ENCODE measurements around the gene CASP14.
"Not testable (repeated sequence)": the region's sequence is repeated elsewhere in the genome, so short reads cannot be mapped to it uniquely, and the experiment has no call there.

Gene CASP14

GRCh38 chr19:15072930-15073647, 23.8 kb downstream of the CASP14 start:
- Histone ChIP-seq H3K4me1 (ENCODE audit: control insufficient read depth, insufficient read depth, low read length) (no peaks in the 10 kb centered on the region), H3K36me3 (ENCODE audit: control insufficient read depth, insufficient read depth, low read length, severe bottlenecking) (no peaks in the 10 kb centered on the region), H3K9ac (ENCODE audit: low read length) (no peak overlapping the region), H3K9me3 (ENCODE audit: control insufficient read depth, low read length) (no peaks in the 10 kb centered on the region), H3K4me3 (ENCODE audit: low read length) (no peak overlapping the region), H3K27me3 (replicated peaks; ENCODE audit: control insufficient read depth, insufficient read depth, low read length) (peaks cover 3% of the 10 kb centered on the region)
- DNase-seq (ENCODE audit: low read depth) = no peak

GRCh38 chr19:15074371-15074770, 25.1 kb downstream of the CASP14 start:
- DNase-seq (ENCODE audit: low read depth) = no peak
- Histone ChIP-seq H3K9ac (ENCODE audit: low read length) (no peak overlapping the region), H3K4me1 (ENCODE audit: control insufficient read depth, insufficient read depth, low read length) (no peaks in the 10 kb centered on the region), H3K4me3 (ENCODE audit: low read length) (no peak overlapping the region), H3K27me3 (replicated peaks; ENCODE audit: control insufficient read depth, insufficient read depth, low read length) (no peaks in the 10 kb centered on the region), H3K36me3 (ENCODE audit: control insufficient read depth, insufficient read depth, low read length, severe bottlenecking) (no peaks in the 10 kb centered on the region), H3K9me3 (ENCODE audit: control insufficient read depth, low read length) (no peaks in the 10 kb centered on the region)

GRCh38 chr19:15075806-15076205, 26.5 kb downstream of the CASP14 start:
- Histone ChIP-seq H3K4me1 (ENCODE audit: control insufficient read depth, insufficient read depth, low read length) (no peaks in the 10 kb centered on the region), H3K36me3 (ENCODE audit: control insufficient read depth, insufficient read depth, low read length, severe bottlenecking) (no peaks in the 10 kb centered on the region), H3K9ac (ENCODE audit: low read length) (no peak overlapping the region), H3K4me3 (ENCODE audit: low read length) (no peak overlapping the region), H3K27me3 (replicated peaks; ENCODE audit: control insufficient read depth, insufficient read depth, low read length) (no peaks in the 10 kb centered on the region), H3K9me3 (ENCODE audit: control insufficient read depth, low read length) (no peaks in the 10 kb centered on the region)
- DNase-seq (ENCODE audit: low read depth) = no peak

GRCh38 chr19:15080002-15080401, 30.7 kb downstream of the CASP14 start:
- H3K27me3 ChIP-seq (replicated peaks; ENCODE audit: control insufficient read depth, insufficient read depth, low read length) = peaks cover 18% of the 10 kb centered on the region
- not testable (repeated sequence) for H3K9ac ChIP-seq (ENCODE audit: low read length); H3K4me1 ChIP-seq (ENCODE audit: control insufficient read depth, insufficient read depth, low read length); H3K36me3 ChIP-seq (ENCODE audit: control insufficient read depth, insufficient read depth, low read length, severe bottlenecking); H3K4me3 ChIP-seq (ENCODE audit: low read length); H3K9me3 ChIP-seq (ENCODE audit: control insufficient read depth, low read length)
- DNase-seq (ENCODE audit: low read depth) = peak; percentile 3

- Histone ChIP-seq H3K9me3 (ENCODE audit: control insufficient read depth, low read length) (no peaks in the 10 kb centered on the region), H3K36me3 (ENCODE audit: control insufficient read depth, insufficient read depth, low read length, severe bottlenecking) (no peaks in the 10 kb centered on the region), H3K27me3 (replicated peaks; ENCODE audit: control insufficient read depth, insufficient read depth, low read length) (peaks cover 24% of the 10 kb centered on the region), H3K4me3 (ENCODE audit: low read length) (no peak within 1 kb of the TSS), H3K9ac (ENCODE audit: low read length) (no peak within 1 kb of the TSS), H3K4me1 (ENCODE audit: control insufficient read depth, insufficient read depth, low read length) (no peaks in the 10 kb centered on the region)
- DNase-seq (ENCODE audit: low read depth) = no peak
Measured at GRCh38 chr19:15081911-15082310, 32.6 kb downstream of the CASP14 start, which contains the start of gene OR1I1. TSS of gene OR1I1 (plus strand) at chr19:15082211. CDS start at chr19:15087066, 4,855 bp downstream.

- no peaks in the 10 kb centered on the region for H3K36me3 ChIP-seq (ENCODE audit: control insufficient read depth, insufficient read depth, low read length, severe bottlenecking)
- H3K9me3 ChIP-seq (ENCODE audit: control insufficient read depth, low read length) = no peaks in the 10 kb centered on the region
- no peak overlapping the region for H3K9ac ChIP-seq (ENCODE audit: low read length)
- DNase-seq (ENCODE audit: low read depth) = no peak
- peaks cover 36% of the 10 kb centered on the region for H3K27me3 ChIP-seq (replicated peaks; ENCODE audit: control insufficient read depth, insufficient read depth, low read length)
- H3K4me1 ChIP-seq (ENCODE audit: control insufficient read depth, insufficient read depth, low read length) = peaks cover 2% of the 10 kb centered on the region
- no peak overlapping the region for H3K4me3 ChIP-seq (ENCODE audit: low read length)
Measured at GRCh38 chr19:15087182-15087581, 37.9 kb downstream of the CASP14 start.

- Histone ChIP-seq H3K9me3 (ENCODE audit: control insufficient read depth, low read length) (no peaks in the 10 kb centered on the region), H3K9ac (ENCODE audit: low read length) (no peak overlapping the region), H3K36me3 (ENCODE audit: control insufficient read depth, insufficient read depth, low read length, severe bottlenecking) (no peaks in the 10 kb centered on the region), H3K4me1 (ENCODE audit: control insufficient read depth, insufficient read depth, low read length) (peaks cover 8% of the 10 kb centered on the region), H3K4me3 (ENCODE audit: low read length) (no peak overlapping the region), H3K27me3 (replicated peaks; ENCODE audit: control insufficient read depth, insufficient read depth, low read length) (peaks cover 21% of the 10 kb centered on the region)
- DNase-seq (ENCODE audit: low read depth) = peak; percentile 88
Measured at GRCh38 chr19:15091918-15092753, 42.9 kb downstream of the CASP14 start.

- Histone ChIP-seq H3K9ac (ENCODE audit: low read length) (no peak overlapping the region), H3K9me3 (ENCODE audit: control insufficient read depth, low read length) (no peaks in the 10 kb centered on the region), H3K4me1 (ENCODE audit: control insufficient read depth, insufficient read depth, low read length) (peaks cover 8% of the 10 kb centered on the region), H3K36me3 (ENCODE audit: control insufficient read depth, insufficient read depth, low read length, severe bottlenecking) (no peaks in the 10 kb centered on the region), H3K4me3 (ENCODE audit: low read length) (no peak overlapping the region), H3K27me3 (replicated peaks; ENCODE audit: control insufficient read depth, insufficient read depth, low read length) (peaks cover 12% of the 10 kb centered on the region)
- DNase-seq (ENCODE audit: low read depth) = no peak
Measured at GRCh38 chr19:15093001-15093400, 43.7 kb downstream of the CASP14 start.

GRCh38 chr19:15096223-15096622, 46.9 kb downstream of the CASP14 start:
- peaks cover 11% of the 10 kb centered on the region for H3K27me3 ChIP-seq (replicated peaks; ENCODE audit: control insufficient read depth, insufficient read depth, low read length)
- no peak overlapping the region for H3K9ac ChIP-seq (ENCODE audit: low read length)
- DNase-seq (ENCODE audit: low read depth) = no peak
- H3K36me3 ChIP-seq (ENCODE audit: control insufficient read depth, insufficient read depth, low read length, severe bottlenecking) = no peaks in the 10 kb centered on the region
- no peaks in the 10 kb centered on the region for H3K9me3 ChIP-seq (ENCODE audit: control insufficient read depth, low read length)
- H3K4me1 ChIP-seq (ENCODE audit: control insufficient read depth, insufficient read depth, low read length) = peaks cover 8% of the 10 kb centered on the region
- H3K4me3 ChIP-seq (ENCODE audit: low read length) = no peak overlapping the region

GRCh38 chr19:15097980-15098379, 48.7 kb downstream of the CASP14 start:
- not testable (repeated sequence) for DNase-seq (ENCODE audit: low read depth); H3K36me3 ChIP-seq (ENCODE audit: control insufficient read depth, insufficient read depth, low read length, severe bottlenecking); H3K4me1 ChIP-seq (ENCODE audit: control insufficient read depth, insufficient read depth, low read length); H3K4me3 ChIP-seq (ENCODE audit: low read length); H3K9me3 ChIP-seq (ENCODE audit: control insufficient read depth, low read length); H3K9ac ChIP-seq (ENCODE audit: low read length)
- peaks cover 11% of the 10 kb centered on the region for H3K27me3 ChIP-seq (replicated peaks; ENCODE audit: control insufficient read depth, insufficient read depth, low read length)

- Histone ChIP-seq H3K9me3 (ENCODE audit: control insufficient read depth, low read length) (peaks cover 2% of the 10 kb centered on the region), H3K27me3 (replicated peaks; ENCODE audit: control insufficient read depth, insufficient read depth, low read length) (peaks cover 10% of the 10 kb centered on the region), H3K36me3 (ENCODE audit: control insufficient read depth, insufficient read depth, low read length, severe bottlenecking) (no peaks in the 10 kb centered on the region), H3K4me1 (ENCODE audit: control insufficient read depth, insufficient read depth, low read length) (peaks cover 5% of the 10 kb centered on the region), H3K9ac (ENCODE audit: low read length) (no peak overlapping the region), H3K4me3 (ENCODE audit: low read length) (no peak overlapping the region)
- DNase-seq (ENCODE audit: low read depth) = no peak
Measured at GRCh38 chr19:15098460-15098859, 49.2 kb downstream of the CASP14 start.

Data from adipocyte (in vitro differentiated cells).